Pulmonary artery endothelial cell (primary cell): Measurements from ENCODE around the gene RPIA. TPM values are rescaled to one million over a fixed set of nuclear protein-coding genes. Genes with fewer than 3 reads are reported as not detected.
"Not testable (repeated sequence)": the region's sequence is repeated elsewhere in the genome, so short reads cannot be mapped to it uniquely, and the experiment has no call there.

Experiments
- DNase-seq: peaks from one replicate; pipeline ENCODE4 v3.0.0-alpha.2; 2011; ENCODE audit warnings: low read depth, low spot score
- total RNA-seq: library from RNA; depleted of rRNA; stranded (reverse); fragments of >200 nt; gene quantifications from 2 replicates; pipeline ENCODE4 v1.2.3, GENCODE V29; 2014

The RPIA gene
- total RNA-seq, 1 donor from 2014 or later, result 20.7 TPM

GRCh38 chr2:88733155-88733902 lies 41.9 kb downstream of the RPIA start:
- no peak for DNase-seq

GRCh38 chr2:88735133-88735532 lies 43.7 kb downstream of the RPIA start:
- DNase-seq, result no peak

- no peak for DNase-seq
Measured at GRCh38 chr2:88735853-88736252, 44.4 kb downstream of the RPIA start.

- DNase-seq, result no peak
Measured at GRCh38 chr2:88736437-88736836, 45.0 kb downstream of the RPIA start.

GRCh38 chr2:88737385-88737784 lies 45.9 kb downstream of the RPIA start:
- DNase-seq, result peak; percentile 93

- DNase-seq, result peak; percentile 75
Measured at GRCh38 chr2:88738271-88738670, 46.8 kb downstream of the RPIA start.

GRCh38 chr2:88739985-88740600 lies 48.6 kb downstream of the RPIA start:
- peak; percentile 53 for DNase-seq

GRCh38 chr2:88746929-88747490 lies 55.5 kb downstream of the RPIA start:
- DNase-seq, result no peak

GRCh38 chr2:88747990-88748389 lies 56.5 kb downstream of the RPIA start:
- no peak for DNase-seq

- DNase-seq, result no peak
Measured at GRCh38 chr2:88751768-88752167, 60.3 kb downstream of the RPIA start.

GRCh38 chr2:88753833-88754584 lies 62.5 kb downstream of the RPIA start:
- no peak for DNase-seq

GRCh38 chr2:88754585-88755320 lies 63.3 kb downstream of the RPIA start:
- no peak for DNase-seq

- no peak for DNase-seq
Measured at GRCh38 chr2:88755836-88756235, 64.4 kb downstream of the RPIA start.

GRCh38 chr2:88757025-88757424 lies 65.6 kb downstream of the RPIA start:
- DNase-seq, result no peak

GRCh38 chr2:88758702-88759101 lies 67.2 kb downstream of the RPIA start:
- DNase-seq, result not testable (repeated sequence)

- no peak for DNase-seq
Measured at GRCh38 chr2:88760819-88761598, 69.5 kb downstream of the RPIA start.

- DNase-seq, result no peak
Measured at GRCh38 chr2:88764141-88764849, 72.8 kb downstream of the RPIA start.

- no peak for DNase-seq
Measured at GRCh38 chr2:88764850-88765153, 73.3 kb downstream of the RPIA start.

GRCh38 chr2:88765154-88765888 lies 73.8 kb downstream of the RPIA start:
- DNase-seq, result no peak
